ENCODE measurements around the gene C11orf16. TPM values are rescaled to one million over a fixed set of nuclear protein-coding genes. Genes with fewer than 3 reads are reported as not detected.

C11orf16 gene
- total and polyA plus RNA-seq, 2 of the 8 experiments (the other 6 are each of a cell fraction or from before 2014, with no cell fraction given) = 0.08 TPM; not detected in 1

DNA sequence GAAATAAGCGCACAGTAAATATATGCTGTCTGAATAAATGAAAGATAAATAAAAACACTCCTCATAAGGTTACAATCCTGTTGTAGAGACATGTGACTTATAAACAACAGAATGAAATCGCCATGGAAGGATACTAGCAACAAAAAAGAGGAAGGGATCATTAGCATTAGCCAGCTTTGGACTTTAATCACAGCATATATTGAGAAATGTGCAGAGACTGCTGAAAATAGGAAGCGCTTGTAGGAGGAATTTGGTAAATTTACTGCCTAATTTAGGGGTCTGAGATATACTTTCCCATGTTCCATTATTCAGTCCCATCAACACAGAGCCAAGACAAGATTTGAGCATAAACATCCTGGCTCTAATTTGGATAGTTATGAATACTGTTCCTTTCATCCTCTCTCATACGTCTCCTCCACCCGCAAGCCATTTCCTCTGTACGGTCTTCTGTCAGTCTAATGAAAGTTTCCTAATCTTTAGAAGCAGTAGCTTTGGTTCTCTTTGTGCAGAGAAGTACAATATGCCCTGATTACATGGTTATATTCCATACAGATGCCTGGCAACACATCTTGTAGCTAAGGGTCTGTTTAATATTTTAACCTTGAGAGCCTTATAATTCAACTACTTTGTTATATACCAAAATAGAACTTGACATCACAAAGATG, 58.9 kb downstream of the C11orf16 start (continued):
- TF ChIP-seq, protein P1, sequence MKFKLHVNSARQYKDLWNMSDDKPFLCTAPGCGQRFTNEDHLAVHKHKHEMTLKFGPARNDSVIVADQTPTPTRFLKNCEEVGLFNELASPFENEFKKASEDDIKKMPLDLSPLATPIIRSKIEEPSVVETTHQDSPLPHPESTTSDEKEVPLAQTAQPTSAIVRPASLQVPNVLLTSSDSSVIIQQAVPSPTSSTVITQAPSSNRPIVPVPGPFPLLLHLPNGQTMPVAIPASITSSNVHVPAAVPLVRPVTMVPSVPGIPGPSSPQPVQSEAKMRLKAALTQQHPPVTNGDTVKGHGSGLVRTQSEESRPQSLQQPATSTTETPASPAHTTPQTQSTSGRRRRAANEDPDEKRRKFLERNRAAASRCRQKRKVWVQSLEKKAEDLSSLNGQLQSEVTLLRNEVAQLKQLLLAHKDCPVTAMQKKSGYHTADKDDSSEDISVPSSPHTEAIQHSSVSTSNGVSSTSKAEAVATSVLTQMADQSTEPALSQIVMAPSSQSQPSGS (IDR thresholded peaks at IDR 0.05; ENCODE audit: low read length) = no peak
- no peak for TF ChIP-seq KDM1A (IDR thresholded peaks at IDR 0.05; ENCODE audit: borderline replicate concordance, low read length)
- no peak for TF ChIP-seq BACH1 (IDR thresholded peaks at IDR 0.05; ENCODE audit: low read length)
- no peak for TF ChIP-seq CBX5 (IDR thresholded peaks at IDR 0.05; ENCODE audit: low read depth, low read length)
- TF ChIP-seq TAF7 (optimal IDR thresholded peaks at IDR 0.05; ENCODE audit: borderline replicate concordance, low read depth, low read length) = no peak
- TF ChIP-seq SAP30 (IDR thresholded peaks at IDR 0.05; ENCODE audit: insufficient read depth, insufficient replicate concordance, low read length) = no peak
- no peak for TF ChIP-seq SIN3A (conservative IDR thresholded peaks at IDR 0.05 in 1 of 2, IDR thresholded peaks at IDR 0.05 in 1 of 2; ENCODE audit: low read depth in 1 of 2, low read length in 2 of 2)
- no peak for TF ChIP-seq CEBPB (IDR thresholded peaks at IDR 0.05; ENCODE audit: low read depth, low read length)
- TF ChIP-seq POU5F1 (IDR thresholded peaks at IDR 0.05; ENCODE audit: low read depth, low read length) = no peak
